H1 (cell line): ENCODE results near the gene RFPL1.

Source experiments
- BRCA1 ChIP-seq: IDR thresholded peaks from 2 replicates; pipeline ENCODE4 v1.6.1; 2012; ENCODE audit warnings: low read depth, low read length, improper control_type of control experiment
- CTCF ChIP-seq, 3 experiments: IDR thresholded peaks; 1 replicate in 2 of 3; 2 replicates in 1 of 3; pipeline versions ENCODE4 v1.5.1 to v1.6.1; 2011; ENCODE audit warnings: low read length in 3 of 3, mild to moderate bottlenecking in 3 of 3, inconsistent platforms in 2 of 3, low read depth in 1 of 3, moderate library complexity in 1 of 3; ENCODE audit not compliant: insufficient read depth in 1 of 3; ENCODE audit errors: control extremely low read depth in 1 of 3
- EZH2 ChIP-seq: fragments of 200-600 bp; sonication (generic); IDR thresholded peaks from 2 replicates; pipeline ENCODE4 v1.7.1; 2012; ENCODE audit warnings: low read depth, mild to moderate bottlenecking, moderate library complexity, low read length, inconsistent platforms; ENCODE audit not compliant: severe bottlenecking
- TAF7 ChIP-seq: optimal IDR thresholded peaks from 2 replicates; pipeline ENCODE3; 2011; ENCODE audit warnings: low read depth, mild to moderate bottlenecking, inconsistent platforms, low read length, moderate library complexity, borderline replicate concordance
- YY1 ChIP-seq: IDR thresholded peaks from 2 replicates; pipeline ENCODE4 v1.6.1; 2011; ENCODE audit warnings: low read depth, mild to moderate bottlenecking, low read length

- TF ChIP-seq EZH2 (no peak), CTCF (IDR thresholded peaks at IDR 0.05; ENCODE audit: control extremely low read depth in 1 of 3, insufficient read depth in 1 of 3, low read depth in 1 of 3, low read length in 3 of 3) (no peak), YY1 (no peak), TAF7 (no peak), BRCA1 (no peak)
These were observed 17.9 kb downstream of the RFPL1 start for GRCh38 chr22:29456211-29456671.
